A673 (cell line): ENCODE results near the gene CCDC7. TPM values are rescaled to one million over a fixed set of nuclear protein-coding genes. Genes with fewer than 3 reads are reported as not detected.

Source experiments
- BruUV-seq: library from RNA; stranded (reverse); fragments of 400-500 nt; replicated peaks from 2 replicates; lab custom pipeline; 2021; lab: Mats Ljungman, UMichigan
- CTCF ChIA-PET: fragments of 300-600 bp; sonication (Branson Sonifier 250); formaldehyde crosslinking; loops from one replicate; lab custom pipeline; 2022; ENCODE audit warnings: antibody characterized with exemption; lab: Charles Lee
- POLR2A ChIA-PET: fragments of 300-600 bp; sonication (Branson Sonifier 250); formaldehyde crosslinking; loops from one replicate; lab custom pipeline; 2022; ENCODE audit warnings: antibody characterized with exemption; ENCODE audit not compliant: low non-redundant PET; lab: Charles Lee
- DNase-seq: peaks from one replicate; pipeline ENCODE4 v3.0.0-alpha.2; 2015; ENCODE audit warnings: low spot score
- H3K27ac ChIP-seq: fragments of 200-600 bp; sonication (generic); 2 replicates; pipeline ENCODE4 v1.5.1; 2016; ENCODE audit warnings: mixed run types, low read depth, mild to moderate bottlenecking, mixed read lengths, antibody characterized with exemption, low read length; ENCODE audit not compliant: poor library complexity, severe bottlenecking
- H3K27me3 ChIP-seq: fragments of 200-600 bp; sonication (generic); replicated peaks from 2 replicates; pipeline ENCODE4 v1.6.1; 2017; ENCODE audit warnings: mixed run types, low read depth, mild to moderate bottlenecking, mixed read lengths, antibody characterized with exemption, low read length; ENCODE audit not compliant: insufficient read depth, poor library complexity
- H3K36me3 ChIP-seq: fragments of 200-600 bp; sonication (generic); 2 replicates; pipeline ENCODE4 v1.6.1; 2016; ENCODE audit warnings: mixed run types, mild to moderate bottlenecking, mixed read lengths, antibody characterized with exemption, low read length; ENCODE audit not compliant: insufficient read depth, poor library complexity, severe bottlenecking
- H3K4me1 ChIP-seq: fragments of 200-600 bp; sonication (generic); 2 replicates; pipeline ENCODE4 v1.6.1; 2017; ENCODE audit warnings: mixed run types, mild to moderate bottlenecking, mixed read lengths, antibody characterized with exemption, low read length; ENCODE audit not compliant: insufficient read depth, poor library complexity, severe bottlenecking
- H3K4me3 ChIP-seq: fragments of 200-600 bp; sonication (generic); 2 replicates; pipeline ENCODE4 v1.5.1; 2016; ENCODE audit warnings: low read depth, mixed run types, mild to moderate bottlenecking, mixed read lengths, low read length; ENCODE audit not compliant: poor library complexity, severe bottlenecking
- H3K9me3 ChIP-seq: fragments of 200-600 bp; sonication (generic); 2 replicates; pipeline ENCODE4 v1.6.1; 2016; ENCODE audit warnings: mixed run types, low read depth, mild to moderate bottlenecking, mixed read lengths, antibody characterized with exemption, low read length; ENCODE audit not compliant: poor library complexity, severe bottlenecking
- CTCF ChIP-seq: fragments of 300-800, 200-600 bp; sonication (generic); conservative IDR thresholded peaks from 2 replicates; pipeline ENCODE4 v1.5.1; 2017; ENCODE audit warnings: low read depth, mild to moderate bottlenecking, antibody characterized with exemption, low read length, moderate library complexity, mixed read lengths
- EZH2 ChIP-seq: fragments of 200-600 bp; sonication (generic); IDR thresholded peaks from 2 replicates; pipeline ENCODE4 v1.6.1; 2017; ENCODE audit warnings: borderline replicate concordance, low read depth, mild to moderate bottlenecking, mixed read lengths, antibody characterized with exemption, low read length; ENCODE audit not compliant: poor library complexity, severe bottlenecking
- intact Hi-C: fragments of 100-400 bp; cut with micrococcal nuclease; formaldehyde crosslinking; loops from one replicate; pipeline ENCODE4 v1.10.0; 2022; ENCODE audit not compliant: unreplicated experiment
- total RNA-seq: library from RNA; stranded (reverse); gene quantifications from 2 replicates; pipeline ENCODE4 v1.2.3, GENCODE V29; 2021

The CCDC7 gene
- total RNA-seq, 1 experiment from 2014 or later, result 16.4 TPM

GRCh38 chr10:32887481-32887880 is 441.5 kb downstream of the CCDC7 start:
- no TSS peak for BruUV-seq
- POLR2A ChIA-PET, result no interaction called here
- intact Hi-C loops, result no loop called here

DNA sequence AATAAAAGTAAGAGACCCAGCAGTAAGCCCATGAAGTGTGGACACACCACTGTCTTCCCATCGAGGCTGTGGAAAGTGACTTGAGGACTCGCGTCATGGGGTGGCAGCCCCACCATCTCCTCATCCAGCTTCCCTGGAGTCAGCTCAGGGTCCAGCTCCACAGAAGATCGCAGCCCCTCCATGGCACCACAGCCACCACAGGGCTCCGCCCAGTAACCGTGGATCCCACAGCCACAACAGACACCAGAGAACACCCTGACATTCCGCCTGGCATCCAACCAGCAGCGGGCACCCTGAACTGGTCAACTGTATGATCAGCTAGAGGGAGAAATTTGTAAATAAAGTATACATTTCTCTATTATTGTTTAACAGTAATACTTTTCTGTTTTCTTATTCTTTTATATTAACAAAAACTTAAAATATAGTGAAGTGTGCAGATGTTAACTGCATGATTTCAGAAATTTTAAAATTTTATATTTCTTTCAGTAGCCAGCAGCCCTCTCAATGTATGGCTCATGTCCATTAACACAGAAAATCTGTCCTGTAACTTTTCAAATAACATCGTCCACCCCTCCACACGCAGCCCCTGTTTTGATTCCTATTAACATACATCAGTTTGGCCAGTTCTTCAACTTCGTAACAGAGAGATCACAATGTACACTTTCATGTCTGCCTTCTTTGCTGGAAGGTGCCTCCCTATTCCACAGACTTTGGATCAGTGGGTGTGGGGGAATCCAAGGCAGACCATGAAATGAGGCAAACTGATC is 442.4 kb downstream of the CCDC7 start:
- Histone ChIP-seq H3K4me3 (no peak overlapping the region), H3K36me3 (no peaks in the 10 kb centered on the region), H3K27me3 (no peaks in the 10 kb centered on the region), H3K27ac (no peak overlapping the region), H3K9me3 (no peaks in the 10 kb centered on the region), H3K4me1 (no peaks in the 10 kb centered on the region)
- ChIA-PET POLR2A (no interaction called here), CTCF (no interaction called here)
- TF ChIP-seq EZH2 (no peak), CTCF (no peak)
- no peak for DNase-seq
- intact Hi-C loops, result no loop called here
- BruUV-seq, result no TSS peak

More at GRCh38 chr10:32887481-32887880, 441.5 kb downstream of the CCDC7 start:
- CTCF ChIA-PET, result no interaction called here
- Histone ChIP-seq H3K27ac (no peak overlapping the region), H3K4me3 (no peak overlapping the region), H3K4me1 (no peaks in the 10 kb centered on the region), H3K9me3 (no peaks in the 10 kb centered on the region), H3K36me3 (no peaks in the 10 kb centered on the region), H3K27me3 (no peaks in the 10 kb centered on the region)
- TF ChIP-seq CTCF (no peak), EZH2 (no peak)
- no peak for DNase-seq

GRCh38 chr10:32889631-32890212 is 443.8 kb downstream of the CCDC7 start:
- CTCF ChIA-PET, result no interaction called here
- DNase-seq, result no peak
- Histone ChIP-seq H3K27me3 (no peaks in the 10 kb centered on the region), H3K4me3 (no peak overlapping the region), H3K36me3 (no peaks in the 10 kb centered on the region), H3K9me3 (no peaks in the 10 kb centered on the region), H3K27ac (no peak overlapping the region), H3K4me1 (no peaks in the 10 kb centered on the region)
- intact Hi-C loops, result no loop called here
- no peak for TF ChIP-seq EZH2
- no peak for TF ChIP-seq CTCF
- BruUV-seq, result no TSS peak
- POLR2A ChIA-PET, result no interaction called here
